ENCODE measurements around the gene FBLN1. TPM values are rescaled to one million over a fixed set of nuclear protein-coding genes. Genes with fewer than 3 reads are reported as not detected.

FBLN1 gene
- total and polyA plus RNA-seq, 9 donors: 62.7 to 394 (median 189) TPM

- no peaks in the 10 kb centered on the region for H3K27me3 ChIP-seq
- no peak overlapping the region for H3K27ac ChIP-seq
- no peak for DNase-seq
- no peaks in the 10 kb centered on the region for H3K4me1 ChIP-seq (ENCODE audit: insufficient read depth)
- TF ChIP-seq CTCF (IDR thresholded peaks at IDR 0.05): no peak
- TF ChIP-seq POLR2A (IDR thresholded peaks at IDR 0.05): no peak
- peak; percentile 16 for TF ChIP-seq EP300 (IDR thresholded peaks at IDR 0.05)
- 70 to 87% (median 86%) methylated on average over 8 to 10 of the region's 10 CpGs for WGBS, 3 donors
- H3K36me3 ChIP-seq: no peaks in the 10 kb centered on the region
- H3K9me3 ChIP-seq: no peaks in the 10 kb centered on the region
- H3K4me3 ChIP-seq: no peak overlapping the region
- intact Hi-C loops (cut with DNase I): no loop called here
These were observed 24.2 kb downstream of the FBLN1 start for GRCh38 chr22:45526768-45527360.

GRCh38 chr22:45527456-45527855, 24.8 kb downstream of the FBLN1 start:
- intact Hi-C loops (cut with DNase I): no loop called here
- TF ChIP-seq POLR2A (IDR thresholded peaks at IDR 0.05) (no peak), EP300 (IDR thresholded peaks at IDR 0.05) (no peak), CTCF (IDR thresholded peaks at IDR 0.05) (no peak)
- Histone ChIP-seq H3K9me3 (no peaks in the 10 kb centered on the region), H3K27me3 (no peaks in the 10 kb centered on the region), H3K4me3 (no peak overlapping the region), H3K27ac (no peak overlapping the region), H3K36me3 (no peaks in the 10 kb centered on the region), H3K4me1 (ENCODE audit: insufficient read depth) (no peaks in the 10 kb centered on the region)
- no peak for DNase-seq
- 91 to 97% (median 94%) methylated on average over 6 of the region's 6 CpGs for WGBS, 3 donors

GRCh38 chr22:45528046-45528445, 25.4 kb downstream of the FBLN1 start:
- Histone ChIP-seq H3K27ac (no peak overlapping the region), H3K36me3 (no peaks in the 10 kb centered on the region), H3K9me3 (no peaks in the 10 kb centered on the region), H3K4me3 (no peak overlapping the region), H3K4me1 (ENCODE audit: insufficient read depth) (no peaks in the 10 kb centered on the region), H3K27me3 (no peaks in the 10 kb centered on the region)
- TF ChIP-seq CTCF (IDR thresholded peaks at IDR 0.05) (no peak), EP300 (IDR thresholded peaks at IDR 0.05) (no peak), POLR2A (IDR thresholded peaks at IDR 0.05) (no peak)
- intact Hi-C loops (cut with DNase I): no loop called here
- DNase-seq: no peak
- WGBS, 3 donors: 71 to 88% (median 84%) methylated on average over 9 of the region's 9 CpGs

- H3K27me3 ChIP-seq: no peaks in the 10 kb centered on the region
- intact Hi-C loops (cut with DNase I): no loop called here
- no peak overlapping the region for H3K27ac ChIP-seq
- no peak overlapping the region for H3K4me3 ChIP-seq
- no peaks in the 10 kb centered on the region for H3K9me3 ChIP-seq
- TF ChIP-seq CTCF (IDR thresholded peaks at IDR 0.05) (no peak), EP300 (IDR thresholded peaks at IDR 0.05) (no peak), POLR2A (IDR thresholded peaks at IDR 0.05) (no peak)
- no peak for DNase-seq
- no peaks in the 10 kb centered on the region for H3K36me3 ChIP-seq
- peaks cover 5% of the 10 kb centered on the region for H3K4me1 ChIP-seq (ENCODE audit: insufficient read depth)
- 91 to 94% (median 94%) methylated on average over 11 of the region's 11 CpGs for WGBS, 3 donors
These were observed 26.4 kb downstream of the FBLN1 start for GRCh38 chr22:45529105-45529504.
